LNCaP clone FGC (cell line): Measurements from ENCODE around the gene OR10G3.

Experiments
- DNase-seq: peaks from one replicate; pipeline ENCODE4 v3.0.0-alpha.2; 2011; ENCODE audit warnings: low read depth
- H3K4me3 ChIP-seq: 2 replicates; pipeline ENCODE4 v1.5.1; 2011; ENCODE audit warnings: mild to moderate bottlenecking, low read depth, low read length, control low read depth
- CTCF ChIP-seq: IDR thresholded peaks from 2 replicates; pipeline ENCODE4 v1.5.1; 2012; ENCODE audit warnings: mild to moderate bottlenecking; ENCODE audit not compliant: control insufficient read depth, insufficient read depth; ENCODE audit errors: extremely low read depth

OR10G3 gene

GRCh38 chr14:21520767-21521166 is 59.1 kb downstream of the OR10G3 start:
- no peak overlapping the region for H3K4me3 ChIP-seq
- no peak for DNase-seq
- TF ChIP-seq CTCF = no peak

DNA sequence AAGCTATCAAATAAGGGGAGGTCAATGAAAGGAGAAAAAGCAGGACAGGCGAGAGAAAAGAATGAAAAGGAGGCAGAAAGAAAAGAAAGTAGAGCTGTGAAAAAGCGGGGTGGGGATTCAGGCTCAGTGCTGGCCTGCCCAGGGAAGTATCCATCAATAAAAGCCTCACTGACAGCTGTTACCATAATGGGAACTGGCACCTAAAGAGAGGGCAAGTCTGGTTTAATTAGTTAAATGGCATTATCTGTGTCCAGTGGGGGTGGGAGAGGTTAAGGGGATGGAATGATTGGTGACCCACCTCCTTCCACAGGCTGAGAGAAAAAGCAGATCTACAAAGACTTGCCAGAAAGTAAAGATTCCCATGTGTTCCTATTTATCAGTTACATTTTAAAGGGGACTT is 61.2 kb downstream of the OR10G3 start:
- DNase-seq = no peak
- no peak overlapping the region for H3K4me3 ChIP-seq
- TF ChIP-seq CTCF = no peak
